Keratinocyte (primary cell): Measurements from ENCODE around the gene CDH10. TPM values are rescaled to one million over a fixed set of nuclear protein-coding genes. Genes with fewer than 3 reads are reported as not detected.

Source experiments
- DNase-seq: peaks from one replicate; pipeline ENCODE4 v3.0.0-alpha.2; 2011; ENCODE audit warnings: low read depth, missing footprints, low spot score
- FAIRE-seq: peaks from 2 replicates; lab custom pipeline; 2011; peaks lifted over from hg19 to GRCh38; lab: Jason Lieb, UNC
- H2AFZ ChIP-seq: 2 replicates; pipeline ENCODE4 v1.6.0; 2012; ENCODE audit warnings: low read length, control low read depth, inconsistent platforms; ENCODE audit not compliant: control insufficient read depth
- H3K27ac ChIP-seq: 2 replicates; pipeline ENCODE4 v1.5.1; 2011; ENCODE audit warnings: low read length; ENCODE audit not compliant: control insufficient read depth, insufficient read depth
- H3K27me3 ChIP-seq: 3 replicates; pipeline ENCODE4 v1.6.0; 2011; ENCODE audit warnings: low read length; ENCODE audit not compliant: control insufficient read depth, insufficient read depth; ENCODE audit errors: extremely low read depth
- H3K36me3 ChIP-seq, 2 experiments: 2 replicates in 1 of 2; 3 replicates in 1 of 2; pipeline ENCODE4 v1.5.1; 2011; ENCODE audit warnings: low read length in 2 of 2, mild to moderate bottlenecking in 1 of 2; ENCODE audit not compliant: control insufficient read depth in 2 of 2, insufficient read depth in 2 of 2; ENCODE audit errors: extremely low read depth in 1 of 2
- H3K4me1 ChIP-seq: 3 replicates; pipeline ENCODE4 v1.5.1; 2011; ENCODE audit warnings: low read length; ENCODE audit not compliant: control insufficient read depth, insufficient read depth; ENCODE audit errors: extremely low read depth
- H3K4me2 ChIP-seq: 3 replicates; pipeline ENCODE4 v1.6.0; 2011; ENCODE audit warnings: low read depth, low read length; ENCODE audit not compliant: control insufficient read depth, insufficient read depth; ENCODE audit errors: extremely low read depth
- H3K4me3 ChIP-seq, 3 experiments: fragments of 200-600 bp in 1 of 3; sonication (generic) in 1 of 3; 2 replicates in 2 of 3; 3 replicates in 1 of 3; pipeline ENCODE4 v1.5.1; 2011 to 2016; ENCODE audit warnings: low read length in 3 of 3, mild to moderate bottlenecking in 3 of 3, control low read depth in 2 of 3, inconsistent platforms in 1 of 3, low read depth in 1 of 3, mixed read lengths in 1 of 3, mixed run types in 1 of 3, moderate library complexity in 1 of 3; ENCODE audit not compliant: control insufficient read depth in 2 of 3, insufficient read depth in 2 of 3; ENCODE audit errors: extremely low read depth in 1 of 3
- H3K79me2 ChIP-seq: 2 replicates; pipeline ENCODE4 v1.6.0; 2012; ENCODE audit warnings: low read length; ENCODE audit not compliant: control insufficient read depth, insufficient read depth
- H3K9ac ChIP-seq: 3 replicates; pipeline ENCODE4 v1.6.0; 2011; ENCODE audit warnings: low read length; ENCODE audit not compliant: control insufficient read depth, insufficient read depth; ENCODE audit errors: extremely low read depth
- H3K9me1 ChIP-seq: 3 replicates; pipeline ENCODE4 v1.6.0; 2011; ENCODE audit warnings: low read length; ENCODE audit not compliant: control insufficient read depth, insufficient read depth; ENCODE audit errors: extremely low read depth
- H3K9me3 ChIP-seq: 2 replicates; pipeline ENCODE4 v1.5.1; 2012; ENCODE audit warnings: low read depth, low read length; ENCODE audit not compliant: control insufficient read depth
- H4K20me1 ChIP-seq: 3 replicates; pipeline ENCODE4 v1.6.0; 2011; ENCODE audit warnings: low read length; ENCODE audit not compliant: control insufficient read depth, insufficient read depth; ENCODE audit errors: extremely low read depth
- CTCF ChIP-seq, 3 experiments: IDR thresholded peaks in 1 of 3; conservative IDR thresholded peaks in 1 of 3; optimal IDR thresholded peaks in 1 of 3; 2 replicates in 2 of 3; 3 replicates in 1 of 3; pipeline versions ENCODE3 to v1.5.1; 2011; ENCODE audit warnings: low read length in 3 of 3, mild to moderate bottlenecking in 3 of 3, moderate library complexity in 2 of 3, control low read depth in 1 of 3, inconsistent platforms in 1 of 3; ENCODE audit not compliant: insufficient read depth in 2 of 3; ENCODE audit errors: extremely low read depth in 1 of 3
- EZH2 ChIP-seq: IDR thresholded peaks from one replicate; pipeline ENCODE4 v1.6.1; 2012; ENCODE audit warnings: inconsistent platforms, mild to moderate bottlenecking, low read length, moderate library complexity
- dilution Hi-C: fragments of 300-500 bp; cut with MboI; formaldehyde crosslinking; loops from one replicate; pipeline ENCODE4 v1.7.0; 2020; ENCODE audit warnings: low sequenced_read_pairs; ENCODE audit not compliant: extremely low pct_ligation_motif_present
- polyA plus RNA-seq, 5 experiments: library from polyadenylated mRNA; depleted of rRNA in 3 of 5; stranded (reverse) in 3 of 5; stranded (forward) in 1 of 5; unstranded in 1 of 5; fragments of >200 nt; gene quantifications; 1 replicate in 1 of 5; 2 replicates in 3 of 5; 3 replicates in 1 of 5; pipeline versions ENCODE4 v1.2.1 to v1.2.3, GENCODE V29; 2011 to 2012; ENCODE audit warnings: missing spikeins in 2 of 5, low read depth in 1 of 5, low replicate concordance in 1 of 5

CDH10 gene
- polyA plus RNA-seq, 1 donor (not counting 4 experiments of a cell fraction or from before 2014, with no cell fraction given) = 0.26 TPM

GRCh38 chr5:24598956-24599355, 45.8 kb downstream of the CDH10 start:
- no peaks in the 10 kb centered on the region for H3K27me3 ChIP-seq
- H3K36me3 ChIP-seq = no peaks in the 10 kb centered on the region
- H3K27ac ChIP-seq = no peak overlapping the region
- TF ChIP-seq EZH2 = no peak
- TF ChIP-seq CTCF (optimal IDR thresholded peaks at IDR 0.05 in 1 of 3, IDR thresholded peaks at IDR 0.05 in 1 of 3, conservative IDR thresholded peaks at IDR 0.05 in 1 of 3; ENCODE audit: extremely low read depth in 1 of 3, insufficient read depth in 2 of 3, low read length in 3 of 3) = no peak
- H3K9me1 ChIP-seq = no peaks in the 10 kb centered on the region
- no peaks in the 10 kb centered on the region for H4K20me1 ChIP-seq
- H3K9me3 ChIP-seq = no peaks in the 10 kb centered on the region
- no peak overlapping the region for H3K9ac ChIP-seq
- no peak for DNase-seq
- H3K4me1 ChIP-seq = no peaks in the 10 kb centered on the region
- FAIRE-seq = no peak
- H2AFZ ChIP-seq = no peak overlapping the region
- no peaks in the 10 kb centered on the region for H3K79me2 ChIP-seq
- no peak overlapping the region for H3K4me2 ChIP-seq
- dilution Hi-C loops = no loop called here
- no peak overlapping the region for H3K4me3 ChIP-seq

GRCh38 chr5:24595329-24595728, 49.4 kb downstream of the CDH10 start:
- no peaks in the 10 kb centered on the region for H3K79me2 ChIP-seq
- no peak for DNase-seq
- H3K9me3 ChIP-seq = no peaks in the 10 kb centered on the region
- no peaks in the 10 kb centered on the region for H4K20me1 ChIP-seq
- no peak overlapping the region for H3K27ac ChIP-seq
- no peak overlapping the region for H3K9ac ChIP-seq
- H3K4me3 ChIP-seq = no peak overlapping the region
- no peaks in the 10 kb centered on the region for H3K36me3 ChIP-seq
- no peaks in the 10 kb centered on the region for H3K4me1 ChIP-seq
- no peak for TF ChIP-seq EZH2
- no peak for TF ChIP-seq CTCF (optimal IDR thresholded peaks at IDR 0.05 in 1 of 3, IDR thresholded peaks at IDR 0.05 in 1 of 3, conservative IDR thresholded peaks at IDR 0.05 in 1 of 3; ENCODE audit: extremely low read depth in 1 of 3, insufficient read depth in 2 of 3, low read length in 3 of 3)
- H3K27me3 ChIP-seq = no peaks in the 10 kb centered on the region
- FAIRE-seq = no peak
- dilution Hi-C loops = no loop called here
- H2AFZ ChIP-seq = no peak overlapping the region
- H3K9me1 ChIP-seq = no peaks in the 10 kb centered on the region
- no peak overlapping the region for H3K4me2 ChIP-seq
